Measurements from ENCODE around the gene PSMA5. TPM values are rescaled to one million over a fixed set of nuclear protein-coding genes. Genes with fewer than 3 reads are reported as not detected.
A peak's percentile ranks its signal among the peaks of the same experiment; 100 is the strongest.

PSMA5 gene
- total and polyA plus RNA-seq, 7 donors: 58.1 to 213 (median 99.6) TPM

DNA sequence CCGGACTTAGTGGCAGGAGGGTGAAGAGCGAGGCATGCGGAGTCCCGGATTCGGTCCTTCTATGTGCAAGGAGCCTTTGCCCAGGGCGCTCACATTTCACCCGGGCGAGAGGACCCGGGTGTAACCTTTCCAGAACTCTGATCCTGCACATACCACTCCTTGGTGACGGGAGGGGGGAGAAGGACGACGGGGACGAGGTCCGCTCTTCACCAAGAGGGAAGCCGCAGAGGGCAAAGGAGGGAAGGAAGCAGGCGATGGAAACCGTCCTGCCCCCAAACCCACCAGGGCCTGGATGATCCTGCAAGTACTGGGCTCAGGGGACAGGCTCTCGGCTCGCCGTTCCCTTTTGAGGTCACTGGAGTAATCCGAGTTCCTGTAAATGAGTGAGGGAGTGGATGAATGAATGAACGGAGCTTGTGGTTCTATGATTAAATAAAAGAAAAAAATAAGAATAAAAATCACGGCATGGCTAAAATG, 41.1 kb upstream of the PSMA5 start:
- WGBS, 3 donors: 3 to 12% (median 5%) methylated on average over 21 to 23 of the region's 23 CpGs
- Histone ChIP-seq H3K36me3 (ENCODE audit: insufficient read depth in 1 of 2, low read depth in 1 of 2) (no peaks in the 10 kb centered on the region), H3K9me3 (no peaks in the 10 kb centered on the region), H3K27me3 (ENCODE audit: insufficient read depth in 3 of 3, low read length in 2 of 3) (no peaks in the 10 kb centered on the region), H3K27ac (peak overlapping the region; percentile 97), H3K4me1 (peaks cover 37% of the 10 kb centered on the region), H3K4me3 (peak overlapping the region; percentile 87)
- intact Hi-C loops (cut with DNase I): loop anchor here in 1 of 2 donors (5.0 kb wide), 1 partner anchor 40 kb away; the partner anchor contains the start of gene PSMA5
- DNase-seq (no peak), ATAC-seq (peak; percentile 81 to 86 (median 82))
- TF ChIP-seq, protein P1, sequence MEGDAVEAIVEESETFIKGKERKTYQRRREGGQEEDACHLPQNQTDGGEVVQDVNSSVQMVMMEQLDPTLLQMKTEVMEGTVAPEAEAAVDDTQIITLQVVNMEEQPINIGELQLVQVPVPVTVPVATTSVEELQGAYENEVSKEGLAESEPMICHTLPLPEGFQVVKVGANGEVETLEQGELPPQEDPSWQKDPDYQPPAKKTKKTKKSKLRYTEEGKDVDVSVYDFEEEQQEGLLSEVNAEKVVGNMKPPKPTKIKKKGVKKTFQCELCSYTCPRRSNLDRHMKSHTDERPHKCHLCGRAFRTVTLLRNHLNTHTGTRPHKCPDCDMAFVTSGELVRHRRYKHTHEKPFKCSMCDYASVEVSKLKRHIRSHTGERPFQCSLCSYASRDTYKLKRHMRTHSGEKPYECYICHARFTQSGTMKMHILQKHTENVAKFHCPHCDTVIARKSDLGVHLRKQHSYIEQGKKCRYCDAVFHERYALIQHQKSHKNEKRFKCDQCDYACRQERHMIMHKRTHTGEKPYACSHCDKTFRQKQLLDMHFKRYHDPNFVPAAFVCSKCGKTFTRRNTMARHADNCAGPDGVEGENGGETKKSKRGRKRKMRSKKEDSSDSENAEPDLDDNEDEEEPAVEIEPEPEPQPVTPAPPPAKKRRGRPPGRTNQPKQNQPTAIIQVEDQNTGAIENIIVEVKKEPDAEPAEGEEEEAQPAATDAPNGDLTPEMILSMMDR (IDR thresholded peaks at IDR 0.05): no peak

DNA sequence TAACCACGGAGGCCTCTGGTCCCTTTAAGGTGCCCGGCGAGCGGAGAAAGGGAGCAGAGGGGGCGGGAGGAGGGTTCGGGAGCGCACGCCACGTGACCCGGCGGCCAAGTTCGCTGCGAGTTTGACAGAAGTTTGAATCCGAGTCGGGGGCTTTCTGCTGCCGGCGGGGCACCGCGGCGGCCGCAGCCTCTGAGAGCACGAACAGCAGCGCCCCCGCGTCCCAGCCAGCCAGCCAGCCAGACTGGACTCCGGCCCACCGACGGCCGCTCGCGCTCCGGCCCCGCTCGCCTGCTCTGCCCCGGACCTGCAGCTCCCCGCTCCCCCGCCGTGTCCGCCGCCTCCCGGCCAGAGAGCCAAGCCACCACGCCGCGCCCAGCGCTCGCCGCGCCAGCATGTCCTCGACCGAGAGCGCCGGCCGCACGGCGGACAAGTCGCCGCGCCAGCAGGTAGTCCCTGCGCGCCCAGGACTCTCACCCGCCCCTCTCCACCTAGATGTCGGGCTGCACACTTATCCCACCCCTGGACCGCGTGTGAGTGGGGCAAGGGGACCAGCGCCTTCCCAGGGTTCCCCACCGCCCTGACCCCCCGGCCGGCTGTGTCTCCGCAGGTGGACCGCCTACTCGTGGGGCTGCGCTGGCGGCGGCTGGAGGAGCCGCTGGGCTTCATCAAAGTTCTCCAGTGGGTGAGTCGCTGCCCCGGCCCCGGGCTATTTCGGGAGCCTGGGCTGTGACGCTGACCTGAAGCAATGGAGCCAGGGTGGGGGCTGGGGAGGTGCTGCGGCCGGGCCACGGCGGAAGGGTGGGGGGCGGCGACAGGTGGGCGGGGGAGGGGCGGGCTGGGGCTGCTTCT, 40.4 kb upstream of the PSMA5 start, which contains the start of gene SYPL2:
Gene SYPL2, plus strand, starts transcription at position 95 of the 849 bp plus-strand sequence. Its CDS starts 298 bp downstream, at position 393.
- 0% methylated on average over 52 to 88 of the region's 88 CpGs for WGBS, 3 donors
- intact Hi-C loops (cut with DNase I): loop anchor here in 1 of 2 donors (5.0 kb wide), 1 partner anchor 39 kb away; the partner anchor contains the start of gene PSMA5
- H3K27me3 ChIP-seq (ENCODE audit: insufficient read depth in 3 of 3, low read length in 2 of 3): no peaks in the 10 kb centered on the region

DNA sequence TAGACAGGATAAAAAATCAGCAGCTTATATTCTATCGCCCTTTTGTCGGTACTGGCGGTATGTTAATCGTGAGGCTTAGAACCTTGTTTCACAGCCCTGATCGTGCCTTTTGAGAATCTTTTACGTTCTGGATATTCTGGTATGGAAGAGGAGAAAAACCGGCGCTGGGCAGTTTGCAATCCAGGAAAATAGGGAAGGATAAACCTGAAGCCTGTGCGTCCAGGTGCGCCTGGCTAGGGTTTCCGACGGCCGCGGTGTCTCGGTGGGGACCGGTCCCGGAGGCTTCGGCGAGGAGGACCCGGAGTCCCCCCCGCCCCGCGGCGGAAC, 39.8 kb upstream of the PSMA5 start:
- Histone ChIP-seq H3K4me1 (peaks cover 33% of the 10 kb centered on the region), H3K27me3 (ENCODE audit: insufficient read depth in 3 of 3, low read length in 2 of 3) (no peaks in the 10 kb centered on the region), H3K36me3 (ENCODE audit: insufficient read depth in 1 of 2, low read depth in 1 of 2) (no peaks in the 10 kb centered on the region), H3K27ac (peak overlapping the region; percentile 97), H3K4me3 (peak overlapping the region; percentile 87), H3K9me3 (no peaks in the 10 kb centered on the region)
- WGBS, 3 donors: 2 to 4% (median 2%) methylated on average over 23 to 24 of the region's 24 CpGs
- intact Hi-C loops (cut with DNase I): loop anchor here in 1 of 2 donors (5.0 kb wide), 1 partner anchor 39 kb away; the partner anchor contains the start of gene PSMA5
- no peak for ATAC-seq
- TF ChIP-seq, protein P1 (IDR thresholded peaks at IDR 0.05): no peak
- DNase-seq: peak in 1 of 2 donors; percentile 84

More for the DNA sequence above, 40.4 kb upstream of the PSMA5 start, which contains the start of gene SYPL2:
- peak within 1 kb of the TSS; percentile 97 for H3K27ac ChIP-seq
- no peaks in the 10 kb centered on the region for H3K9me3 ChIP-seq
- TF ChIP-seq, protein P1 (IDR thresholded peaks at IDR 0.05): no peak
- H3K36me3 ChIP-seq (ENCODE audit: insufficient read depth in 1 of 2, low read depth in 1 of 2): no peaks in the 10 kb centered on the region
- peak within 1 kb of the TSS; percentile 87 for H3K4me3 ChIP-seq
- peaks cover 33% of the 10 kb centered on the region for H3K4me1 ChIP-seq
- ATAC-seq (peak; percentile 85 to 89 (median 88)), DNase-seq (peak; percentile 86 to 95)

DNA sequence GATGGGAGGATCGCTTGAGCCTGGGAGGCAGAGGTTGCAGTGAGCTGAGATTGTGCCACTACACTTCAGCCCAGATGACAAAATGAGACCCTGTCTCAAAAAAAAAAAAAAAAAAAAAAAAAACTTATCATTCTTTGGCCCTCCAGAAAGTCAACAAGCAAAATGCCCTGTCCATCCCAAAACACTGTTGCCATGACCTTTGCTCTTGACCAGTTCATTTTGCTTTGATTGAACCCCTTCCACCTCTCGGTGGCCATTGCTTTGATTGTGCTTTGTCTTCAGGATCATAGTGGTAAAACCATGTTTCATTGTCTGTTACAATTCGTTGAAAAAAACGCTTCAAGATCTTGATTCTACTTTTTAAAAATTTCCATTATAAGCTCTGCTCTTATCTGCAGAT, 31.6 kb upstream of the PSMA5 start:
- whole genome bisulfite sequencing, 3 donors: 87 to 92% (median 89%) methylated on average over 4 of the region's 4 CpGs
- no peaks in the 10 kb centered on the region for H3K36me3 ChIP-seq (ENCODE audit: insufficient read depth in 1 of 2, low read depth in 1 of 2)
- ATAC-seq (no peak), DNase-seq (no peak)
- intact Hi-C loops (cut with DNase I): no loop called here
- H3K27ac ChIP-seq: no peak overlapping the region
- H3K4me1 ChIP-seq: no peaks in the 10 kb centered on the region
- no peaks in the 10 kb centered on the region for H3K27me3 ChIP-seq (ENCODE audit: insufficient read depth in 3 of 3, low read length in 2 of 3)
- H3K9me3 ChIP-seq: no peaks in the 10 kb centered on the region
- H3K4me3 ChIP-seq: no peak overlapping the region
- TF ChIP-seq, protein P1 (IDR thresholded peaks at IDR 0.05): no peak
